Sigmoid colon (tissue), 4 donors: Measurements from ENCODE around the gene PWP1.

Experiments used
- CTCF ChIP-seq, 4 experiments: fragments of 450-650 bp in 3 of 4; fragments of 200-600 bp in 1 of 4; IDR thresholded peaks; one replicate each; pipeline ENCODE4 v1.5.1; 2016 to 2019; ENCODE audit warnings: antibody characterized with exemption in 4 of 4, mild to moderate bottlenecking in 3 of 4, moderate library complexity in 2 of 4
- EP300 ChIP-seq, 4 donors: sonication (generic); formaldehyde crosslinking; IDR thresholded peaks; one replicate each; pipeline ENCODE4 v1.6.1; 2017; ENCODE audit warnings: antibody characterized with exemption in 4 of 4
- POLR2A ChIP-seq, 2 donors: fragments of 450-650 bp; IDR thresholded peaks; one replicate each; pipeline ENCODE4 v1.6.1; 2016; ENCODE audit warnings: antibody characterized with exemption in 2 of 2, mild to moderate bottlenecking in 2 of 2, moderate library complexity in 2 of 2
- POLR2AphosphoS5 ChIP-seq, 4 donors: sonication (generic); formaldehyde crosslinking; IDR thresholded peaks; one replicate each; pipeline ENCODE4 v1.6.1; 2017; ENCODE audit warnings: antibody characterized with exemption in 4 of 4

DNA sequence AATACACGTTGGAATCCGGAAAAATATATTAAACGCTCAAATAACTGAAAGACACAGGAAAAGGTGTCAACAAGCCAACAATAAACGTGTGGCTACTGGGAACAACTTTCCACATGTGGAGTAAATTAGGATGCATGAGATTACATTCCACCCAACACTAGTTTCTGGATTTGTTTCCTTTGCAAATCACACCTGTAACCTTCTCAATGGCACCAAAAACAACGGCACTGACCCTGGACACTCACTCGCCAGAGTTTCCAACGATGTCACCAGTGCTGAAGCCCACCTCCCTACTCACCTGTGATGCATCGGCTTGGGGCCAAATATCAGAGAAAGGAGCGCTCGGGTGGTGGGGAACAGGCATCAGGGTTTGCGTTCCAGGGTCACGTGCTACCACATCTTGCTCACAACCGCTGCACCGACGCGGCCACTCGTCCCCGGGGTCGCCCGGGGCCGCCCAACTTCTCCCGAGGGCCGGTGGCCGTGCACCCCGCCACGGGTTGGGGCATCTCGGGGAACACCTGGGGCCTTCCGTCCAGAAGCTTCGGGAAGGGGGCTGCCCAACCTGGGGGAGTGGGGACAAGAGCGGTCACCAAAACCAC, 74.7 kb downstream of the PWP1 start:
- no peak for TF ChIP-seq CTCF (IDR thresholded peaks at IDR 0.05)
- no peak for TF ChIP-seq POLR2AphosphoS5 (IDR thresholded peaks at IDR 0.05)
- TF ChIP-seq EP300 (IDR thresholded peaks at IDR 0.05), result no peak
- no peak for TF ChIP-seq POLR2A (IDR thresholded peaks at IDR 0.05)
